SW480 (cell line): ENCODE measurements around the gene PRKCA.
"Not testable (repeated sequence)": the region's sequence is repeated elsewhere in the genome, so short reads cannot be mapped to it uniquely, and the experiment has no call there.

Experiments used
- DNase-seq: peaks from one replicate; pipeline ENCODE4 v3.0.0-alpha.2; 2016; ENCODE audit warnings: low spot score

PRKCA gene

GRCh38 chr17:66715076-66715675 is 412.8 kb downstream of the PRKCA start:
- no peak for DNase-seq

- peak; percentile 74 for DNase-seq
These were observed 413.3 kb downstream of the PRKCA start for GRCh38 chr17:66715745-66716156.

GRCh38 chr17:66716236-66717026 is 414.0 kb downstream of the PRKCA start:
- no peak for DNase-seq

GRCh38 chr17:66717641-66718058 is 415.2 kb downstream of the PRKCA start:
- DNase-seq: peak; percentile 62

GRCh38 chr17:66720027-66720426 is 417.6 kb downstream of the PRKCA start:
- DNase-seq: no peak

- no peak for DNase-seq
These were observed 418.2 kb downstream of the PRKCA start for GRCh38 chr17:66720567-66720966.

- DNase-seq: no peak
These were observed 419.9 kb downstream of the PRKCA start for GRCh38 chr17:66722341-66722740.

- no peak for DNase-seq
These were observed 422.3 kb downstream of the PRKCA start for GRCh38 chr17:66724581-66725341.

- not testable (repeated sequence) for DNase-seq
These were observed 423.0 kb downstream of the PRKCA start for GRCh38 chr17:66725438-66725837.

GRCh38 chr17:66725956-66726355 is 423.5 kb downstream of the PRKCA start:
- DNase-seq: no peak

GRCh38 chr17:66726371-66726770 is 424.0 kb downstream of the PRKCA start:
- DNase-seq: no peak

- no peak for DNase-seq
These were observed 424.4 kb downstream of the PRKCA start for GRCh38 chr17:66726846-66727245.

- peak; percentile 56 for DNase-seq
These were observed 425.5 kb downstream of the PRKCA start for GRCh38 chr17:66727634-66728570.

- no peak for DNase-seq
These were observed 428.1 kb downstream of the PRKCA start for GRCh38 chr17:66730461-66730923.

GRCh38 chr17:66733759-66734158 is 431.3 kb downstream of the PRKCA start:
- no peak for DNase-seq

- DNase-seq: no peak
These were observed 432.0 kb downstream of the PRKCA start for GRCh38 chr17:66734186-66734943.

- DNase-seq: no peak
These were observed 435.1 kb downstream of the PRKCA start for GRCh38 chr17:66737524-66737923.

GRCh38 chr17:66738301-66738700 is 435.9 kb downstream of the PRKCA start:
- no peak for DNase-seq

- no peak for DNase-seq
These were observed 437.1 kb downstream of the PRKCA start for GRCh38 chr17:66739553-66739952.

GRCh38 chr17:66740226-66740625 is 437.8 kb downstream of the PRKCA start:
- DNase-seq: no peak

- no peak for DNase-seq
These were observed 441.1 kb downstream of the PRKCA start for GRCh38 chr17:66743511-66743910.
